Measurements from ENCODE around the gene SASH1. TPM values are rescaled to one million over a fixed set of nuclear protein-coding genes. Genes with fewer than 3 reads are reported as not detected.

Gene SASH1
- total RNA-seq, 1 experiment from 2014 or later = 42.0 TPM

DNA sequence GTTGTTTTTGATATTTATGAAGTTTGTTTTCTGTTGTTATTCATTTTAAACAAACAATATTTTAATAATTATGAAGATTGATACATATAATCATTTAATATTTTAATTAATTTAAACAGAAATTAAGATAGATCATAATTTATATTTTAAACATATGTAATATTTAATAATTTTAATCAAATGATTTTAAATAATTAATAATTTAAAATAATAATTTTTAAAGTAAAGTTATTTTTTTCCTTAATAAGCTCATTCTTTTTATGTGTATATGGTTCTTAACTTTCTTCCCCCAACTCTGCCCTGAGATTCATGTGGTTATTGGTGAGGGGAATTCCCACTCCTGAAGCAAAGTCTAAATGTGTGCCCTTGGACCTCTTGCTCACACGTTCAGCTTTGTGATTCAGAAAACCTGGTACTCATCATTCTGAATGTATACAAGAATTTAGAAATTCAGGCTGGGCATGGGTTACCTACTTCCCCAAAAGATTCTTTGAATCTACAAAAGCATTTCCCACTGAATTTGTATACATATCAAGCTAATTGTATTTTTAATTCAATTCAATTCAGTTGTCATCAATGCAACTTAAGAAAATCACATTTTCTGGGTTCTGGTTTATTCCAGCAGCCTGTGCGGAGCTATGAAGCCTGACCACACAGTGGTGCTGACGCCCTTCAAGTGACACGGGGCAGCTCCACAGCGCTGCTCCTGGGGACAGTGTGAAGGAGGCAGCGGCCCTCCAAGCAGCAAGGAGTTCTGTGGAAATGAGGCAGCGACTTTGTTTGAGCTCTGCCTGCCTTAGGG is 235.2 kb downstream of the SASH1 start:
- BruUV-seq (replicated peaks) = no TSS peak
- Mint-ChIP-seq H3K27me3 (ENCODE audit: insufficient read depth, unreplicated experiment) (peaks cover 12% of the 10 kb centered on the region), H3K9me3 (ENCODE audit: unreplicated experiment) (no peaks in the 10 kb centered on the region), H3K27ac (ENCODE audit: unreplicated experiment) (no peak overlapping the region), H3K4me1 (ENCODE audit: low read depth, unreplicated experiment) (no peaks in the 10 kb centered on the region), H3K36me3 (ENCODE audit: insufficient read depth, unreplicated experiment) (no peaks in the 10 kb centered on the region), H3K4me3 (ENCODE audit: unreplicated experiment) (no peak overlapping the region)
- no peaks in the 10 kb centered on the region for H3K9me3 ChIP-seq
- peak; percentile 76 to 77 for DNase-seq
- intact Hi-C loops (cut with micrococcal nuclease; ENCODE audit: unreplicated experiment) = loop anchor here (1.0 to 5.0 kb wide), 5 partner anchors 30 to 449 kb away; partner anchors contain the start of gene UST
- H3K27me3 ChIP-seq (replicated peaks; ENCODE audit: control insufficient read depth, insufficient read depth, low read length) = no peaks in the 10 kb centered on the region
- no peaks in the 10 kb centered on the region for H3K36me3 ChIP-seq (ENCODE audit: control insufficient read depth, insufficient read depth, low read length)
- POLR2A ChIA-PET = no interaction called here
- no peak overlapping the region for H3K4me3 ChIP-seq (ENCODE audit: low read depth, low read length)
- no peaks in the 10 kb centered on the region for H3K4me1 ChIP-seq
- TF ChIP-seq, protein P1, sequence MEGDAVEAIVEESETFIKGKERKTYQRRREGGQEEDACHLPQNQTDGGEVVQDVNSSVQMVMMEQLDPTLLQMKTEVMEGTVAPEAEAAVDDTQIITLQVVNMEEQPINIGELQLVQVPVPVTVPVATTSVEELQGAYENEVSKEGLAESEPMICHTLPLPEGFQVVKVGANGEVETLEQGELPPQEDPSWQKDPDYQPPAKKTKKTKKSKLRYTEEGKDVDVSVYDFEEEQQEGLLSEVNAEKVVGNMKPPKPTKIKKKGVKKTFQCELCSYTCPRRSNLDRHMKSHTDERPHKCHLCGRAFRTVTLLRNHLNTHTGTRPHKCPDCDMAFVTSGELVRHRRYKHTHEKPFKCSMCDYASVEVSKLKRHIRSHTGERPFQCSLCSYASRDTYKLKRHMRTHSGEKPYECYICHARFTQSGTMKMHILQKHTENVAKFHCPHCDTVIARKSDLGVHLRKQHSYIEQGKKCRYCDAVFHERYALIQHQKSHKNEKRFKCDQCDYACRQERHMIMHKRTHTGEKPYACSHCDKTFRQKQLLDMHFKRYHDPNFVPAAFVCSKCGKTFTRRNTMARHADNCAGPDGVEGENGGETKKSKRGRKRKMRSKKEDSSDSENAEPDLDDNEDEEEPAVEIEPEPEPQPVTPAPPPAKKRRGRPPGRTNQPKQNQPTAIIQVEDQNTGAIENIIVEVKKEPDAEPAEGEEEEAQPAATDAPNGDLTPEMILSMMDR (IDR thresholded peaks at IDR 0.05; ENCODE audit: insufficient read depth in 1 of 2, low read depth in 1 of 2, low read length in 1 of 2, severe bottlenecking in 1 of 2, unreplicated experiment in 1 of 2) = peak; percentile 75 to 96
- CTCF ChIA-PET = interaction anchor here (0.6 to 1.6 kb wide), 12 partner anchors 8 to 396 kb away, joined by 3 to 17 read pairs (median 5); no protein-coding TSS in a partner anchor

DNA sequence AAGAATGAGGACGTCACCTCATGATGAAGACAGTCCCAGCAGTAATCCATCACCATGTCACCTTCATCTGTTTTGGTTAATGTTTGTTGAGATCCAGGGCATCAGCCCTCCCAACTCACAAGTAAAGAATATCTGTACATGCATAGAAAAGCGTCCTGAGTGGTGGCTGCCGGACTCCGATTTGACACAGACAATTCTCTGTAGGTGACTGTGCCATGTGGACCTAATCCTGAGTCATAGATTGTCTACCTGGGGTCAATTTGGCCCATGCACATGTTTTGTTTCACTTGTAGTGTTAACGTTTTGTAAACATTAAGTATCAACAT is 235.8 kb downstream of the SASH1 start:
- Histone ChIP-seq H3K27me3 (replicated peaks; ENCODE audit: control insufficient read depth, insufficient read depth, low read length) (no peaks in the 10 kb centered on the region), H3K36me3 (ENCODE audit: control insufficient read depth, insufficient read depth, low read length) (no peaks in the 10 kb centered on the region), H3K4me3 (ENCODE audit: low read depth, low read length) (no peak overlapping the region), H3K4me1 (no peaks in the 10 kb centered on the region), H3K9me3 (no peaks in the 10 kb centered on the region)
- TF ChIP-seq, protein P1 (IDR thresholded peaks at IDR 0.05; ENCODE audit: insufficient read depth in 1 of 2, low read depth in 1 of 2, low read length in 1 of 2, severe bottlenecking in 1 of 2, unreplicated experiment in 1 of 2) = no peak
- no peak for DNase-seq
- no peaks in the 10 kb centered on the region for H3K4me1 Mint-ChIP-seq (ENCODE audit: low read depth, unreplicated experiment)
- intact Hi-C loops (cut with micrococcal nuclease; ENCODE audit: unreplicated experiment) = loop anchor here (1.0 to 5.0 kb wide), 5 partner anchors 30 to 449 kb away; partner anchors contain the start of gene UST
- H3K9me3 Mint-ChIP-seq (ENCODE audit: unreplicated experiment) = peaks cover 1% of the 10 kb centered on the region
- CTCF ChIA-PET = interaction anchor here (0.7 to 1.6 kb wide), 9 partner anchors 9 to 396 kb away, joined by 3 to 17 read pairs (median 5); no protein-coding TSS in a partner anchor
- no peak overlapping the region for H3K4me3 Mint-ChIP-seq (ENCODE audit: unreplicated experiment)
- no TSS peak for BruUV-seq (replicated peaks)
- H3K27ac Mint-ChIP-seq (ENCODE audit: unreplicated experiment) = no peak overlapping the region
- peaks cover 12% of the 10 kb centered on the region for H3K27me3 Mint-ChIP-seq (ENCODE audit: insufficient read depth, unreplicated experiment)
- POLR2A ChIA-PET = no interaction called here
- no peaks in the 10 kb centered on the region for H3K36me3 Mint-ChIP-seq (ENCODE audit: insufficient read depth, unreplicated experiment)

DNA sequence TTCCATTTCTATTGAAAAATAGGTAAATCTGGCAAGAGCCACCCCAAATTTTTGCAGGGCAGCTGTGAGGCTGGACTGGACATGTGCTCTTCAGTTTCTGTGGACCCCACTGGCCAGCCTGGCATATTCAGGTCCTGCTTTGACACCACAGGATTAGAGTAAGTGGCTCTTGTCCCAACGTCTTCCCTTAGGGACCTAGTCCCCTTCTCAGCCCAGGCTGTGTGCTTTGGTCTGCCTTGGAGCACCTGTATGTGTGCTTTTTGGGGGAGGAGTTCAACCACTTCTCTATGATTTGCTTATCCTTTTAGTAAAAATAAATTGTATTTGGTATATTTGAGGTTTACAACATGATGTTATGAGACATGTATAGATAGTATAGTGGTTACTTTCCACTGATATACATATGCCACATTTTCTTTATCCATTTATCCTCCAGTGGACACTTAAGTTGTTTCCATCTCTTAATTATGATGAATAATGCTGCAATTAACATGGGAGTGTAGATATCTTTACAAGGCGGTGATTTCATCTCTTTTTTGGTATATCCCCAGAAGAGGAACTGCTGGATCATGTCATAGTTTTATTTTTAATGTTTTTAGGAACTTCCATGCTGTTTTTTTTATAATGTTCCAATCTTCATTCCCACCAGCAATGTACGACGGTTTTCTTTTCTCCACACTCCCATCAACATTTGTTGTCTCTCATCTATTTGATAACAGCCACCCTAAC is 236.4 kb downstream of the SASH1 start:
- Mint-ChIP-seq H3K27me3 (ENCODE audit: insufficient read depth, unreplicated experiment) (peaks cover 16% of the 10 kb centered on the region), H3K4me1 (ENCODE audit: low read depth, unreplicated experiment) (no peaks in the 10 kb centered on the region), H3K4me3 (ENCODE audit: unreplicated experiment) (no peak overlapping the region), H3K27ac (ENCODE audit: unreplicated experiment) (no peak overlapping the region), H3K9me3 (ENCODE audit: unreplicated experiment) (peaks cover 7% of the 10 kb centered on the region), H3K36me3 (ENCODE audit: insufficient read depth, unreplicated experiment) (no peaks in the 10 kb centered on the region)
- TF ChIP-seq, protein P1 (IDR thresholded peaks at IDR 0.05; ENCODE audit: insufficient read depth in 1 of 2, low read depth in 1 of 2, low read length in 1 of 2, severe bottlenecking in 1 of 2, unreplicated experiment in 1 of 2) = no peak
- intact Hi-C loops (cut with micrococcal nuclease; ENCODE audit: unreplicated experiment) = loop anchor here (1.0 to 5.0 kb wide), 5 partner anchors 29 to 448 kb away; partner anchors contain the start of gene UST
- Histone ChIP-seq H3K36me3 (ENCODE audit: control insufficient read depth, insufficient read depth, low read length) (no peaks in the 10 kb centered on the region), H3K4me3 (ENCODE audit: low read depth, low read length) (no peak overlapping the region), H3K4me1 (no peaks in the 10 kb centered on the region), H3K9me3 (no peaks in the 10 kb centered on the region), H3K27me3 (replicated peaks; ENCODE audit: control insufficient read depth, insufficient read depth, low read length) (no peaks in the 10 kb centered on the region)
- POLR2A ChIA-PET = no interaction called here
- no peak for DNase-seq
- CTCF ChIA-PET = interaction anchor here (0.9 to 1.5 kb wide), 6 partner anchors 9 to 393 kb away, joined by 4 to 17 read pairs (median 5); no protein-coding TSS in a partner anchor
- no TSS peak for BruUV-seq (replicated peaks)
